Measurements from ENCODE around the gene TNS3. TPM values are rescaled to one million over a fixed set of nuclear protein-coding genes. Genes with fewer than 3 reads are reported as not detected.

TNS3 gene
- total and polyA plus RNA-seq, 7 donors = 17.4 to 43.8 (median 28.8) TPM

DNA sequence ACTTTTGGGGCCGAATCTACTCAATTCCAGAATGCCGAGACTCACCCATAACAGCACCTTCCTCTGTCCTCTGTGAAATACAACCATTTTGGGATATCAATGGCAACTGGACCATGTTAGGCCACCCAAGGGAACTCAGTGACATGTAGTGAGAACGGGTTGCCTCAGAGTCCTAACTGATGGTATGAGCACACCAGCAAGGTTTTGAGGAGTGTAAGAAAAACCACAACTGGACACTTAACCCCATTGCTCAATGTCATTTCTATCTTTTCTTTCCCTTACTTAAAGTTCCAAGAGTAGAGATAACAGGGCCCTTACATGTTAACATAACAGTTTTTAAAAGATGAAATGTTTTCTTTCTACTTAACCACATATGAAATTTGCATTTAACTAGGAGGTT, 67.1 kb downstream of the TNS3 start:
- intact Hi-C loops (cut with DNase I) = loop anchor here (10.0 kb wide), 1 partner anchor 270 kb away; no protein-coding TSS in a partner anchor

GRCh38 chr7:47514367-47514766, 67.5 kb downstream of the TNS3 start:
- Histone ChIP-seq H3K36me3 (no peaks in the 10 kb centered on the region), H3K4me1 (peaks cover 0 to 79% (median 68%) of the 10 kb centered on the region in 4 donors), H3K27me3 (no peaks in the 10 kb centered on the region), H3K9me3 (no peaks in the 10 kb centered on the region), H3K4me3 (no peak overlapping the region), H3K27ac (peak overlapping the region; percentile 45 to 74 (median 72))
- no peak for DNase-seq
- TF ChIP-seq POLR2A (IDR thresholded peaks at IDR 0.05) (no peak), POLR2AphosphoS5 (IDR thresholded peaks at IDR 0.05) (no peak), EP300 (IDR thresholded peaks at IDR 0.05) (no peak)
- TF ChIP-seq, protein P1, sequence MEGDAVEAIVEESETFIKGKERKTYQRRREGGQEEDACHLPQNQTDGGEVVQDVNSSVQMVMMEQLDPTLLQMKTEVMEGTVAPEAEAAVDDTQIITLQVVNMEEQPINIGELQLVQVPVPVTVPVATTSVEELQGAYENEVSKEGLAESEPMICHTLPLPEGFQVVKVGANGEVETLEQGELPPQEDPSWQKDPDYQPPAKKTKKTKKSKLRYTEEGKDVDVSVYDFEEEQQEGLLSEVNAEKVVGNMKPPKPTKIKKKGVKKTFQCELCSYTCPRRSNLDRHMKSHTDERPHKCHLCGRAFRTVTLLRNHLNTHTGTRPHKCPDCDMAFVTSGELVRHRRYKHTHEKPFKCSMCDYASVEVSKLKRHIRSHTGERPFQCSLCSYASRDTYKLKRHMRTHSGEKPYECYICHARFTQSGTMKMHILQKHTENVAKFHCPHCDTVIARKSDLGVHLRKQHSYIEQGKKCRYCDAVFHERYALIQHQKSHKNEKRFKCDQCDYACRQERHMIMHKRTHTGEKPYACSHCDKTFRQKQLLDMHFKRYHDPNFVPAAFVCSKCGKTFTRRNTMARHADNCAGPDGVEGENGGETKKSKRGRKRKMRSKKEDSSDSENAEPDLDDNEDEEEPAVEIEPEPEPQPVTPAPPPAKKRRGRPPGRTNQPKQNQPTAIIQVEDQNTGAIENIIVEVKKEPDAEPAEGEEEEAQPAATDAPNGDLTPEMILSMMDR (IDR thresholded peaks at IDR 0.05) = no peak
- 89 to 94% methylated on average over 4 of the region's 4 CpGs for WGBS, 2 donors
- intact Hi-C loops (cut with DNase I) = loop anchor here (10.0 kb wide), 1 partner anchor 270 kb away; no protein-coding TSS in a partner anchor

More for the DNA sequence above, 67.1 kb downstream of the TNS3 start:
- Histone ChIP-seq H3K4me1 (peaks cover 0 to 83% (median 71%) of the 10 kb centered on the region in 4 donors), H3K9me3 (no peaks in the 10 kb centered on the region), H3K36me3 (no peaks in the 10 kb centered on the region), H3K4me3 (no peak overlapping the region), H3K27ac (peak overlapping the region; percentile 45 to 74 (median 72)), H3K27me3 (no peaks in the 10 kb centered on the region)
- no peak for DNase-seq
- TF ChIP-seq, protein P1 (IDR thresholded peaks at IDR 0.05) = no peak
- TF ChIP-seq EP300 (IDR thresholded peaks at IDR 0.05) (no peak), POLR2AphosphoS5 (IDR thresholded peaks at IDR 0.05) (no peak), POLR2A (IDR thresholded peaks at IDR 0.05) (no peak)
- WGBS, 2 donors = 92 to 98% methylated on average over 3 of the region's 3 CpGs

- Histone ChIP-seq H3K4me1 (peaks cover 0 to 73% (median 64%) of the 10 kb centered on the region in 4 donors), H3K4me3 (no peak overlapping the region), H3K36me3 (no peaks in the 10 kb centered on the region), H3K9me3 (no peaks in the 10 kb centered on the region), H3K27ac (peak overlapping the region; percentile 45 to 74 (median 72)), H3K27me3 (no peaks in the 10 kb centered on the region)
- DNase-seq = peak; percentile 80
- TF ChIP-seq POLR2AphosphoS5 (IDR thresholded peaks at IDR 0.05) (peak; percentile 32 to 86 (median 76)), POLR2A (IDR thresholded peaks at IDR 0.05) (no peak), EP300 (IDR thresholded peaks at IDR 0.05) (peak in 1 of 4 donors; percentile 20)
- TF ChIP-seq, protein P1 (IDR thresholded peaks at IDR 0.05) = no peak
- 41 to 43% methylated on average over 12 of the region's 12 CpGs for WGBS, 2 donors
- intact Hi-C loops (cut with DNase I) = loop anchor here (10.0 kb wide), 1 partner anchor 271 kb away; no protein-coding TSS in a partner anchor
Measured at GRCh38 chr7:47513741-47514241, 68.1 kb downstream of the TNS3 start.

DNA sequence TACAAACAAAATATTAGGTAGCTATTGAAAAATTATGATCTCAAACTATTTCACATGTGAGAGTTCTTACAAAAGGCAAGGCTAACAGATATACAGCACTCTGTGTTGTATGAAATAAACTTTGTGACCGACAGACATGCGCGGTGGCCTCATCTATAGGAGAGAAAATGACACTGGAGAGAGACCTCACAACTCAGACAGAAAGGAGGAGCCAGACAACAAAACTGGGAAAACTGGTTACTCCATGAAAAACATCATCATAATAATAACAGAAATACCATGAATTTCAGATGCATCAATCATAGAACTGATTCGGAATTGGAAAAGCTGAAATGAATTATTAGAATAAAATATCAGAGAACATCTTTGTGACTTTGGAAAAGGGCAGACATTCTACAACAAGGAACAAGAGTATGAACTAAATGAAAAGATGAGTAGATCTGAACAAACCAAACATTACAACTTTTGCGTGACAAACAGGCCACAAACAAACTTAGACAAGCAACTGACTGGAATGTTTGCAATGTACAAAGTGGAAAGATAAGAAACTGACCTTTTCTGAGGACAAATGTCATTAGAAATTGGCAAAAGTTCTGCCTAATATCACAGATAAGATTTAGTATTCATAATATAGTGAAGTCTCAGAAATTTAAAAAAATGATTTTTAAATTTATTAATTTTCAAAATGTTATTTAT, 69.3 kb downstream of the TNS3 start:
- no peaks in the 10 kb centered on the region for H3K36me3 ChIP-seq
- no peaks in the 10 kb centered on the region for H3K27me3 ChIP-seq
- H3K4me1 ChIP-seq = peaks cover 0 to 75% (median 63%) of the 10 kb centered on the region in 4 donors
- H3K27ac ChIP-seq = peak overlapping the region; percentile 45 to 74 (median 72)
- H3K9me3 ChIP-seq = no peaks in the 10 kb centered on the region
- DNase-seq = no peak
- no peak overlapping the region for H3K4me3 ChIP-seq
- 77 to 82% methylated on average over 5 of the region's 5 CpGs for WGBS, 2 donors
- intact Hi-C loops (cut with DNase I) = loop anchor here (10.0 kb wide), 1 partner anchor 272 kb away; no protein-coding TSS in a partner anchor
- TF ChIP-seq, protein P1 (IDR thresholded peaks at IDR 0.05) = no peak
- TF ChIP-seq EP300 (IDR thresholded peaks at IDR 0.05) = no peak
- TF ChIP-seq POLR2AphosphoS5 (IDR thresholded peaks at IDR 0.05) = no peak
- no peak for TF ChIP-seq POLR2A (IDR thresholded peaks at IDR 0.05)
